GM21360 (cell line): ENCODE measurements around the gene CAMTA1.

Experiments used
- ATAC-seq: cut with Tn5 transposase; IDR thresholded peaks from one replicate; pipeline ENCODE4 v1.9.1; 2021; ENCODE audit warnings: mild to moderate bottlenecking, moderate library complexity; ENCODE audit not compliant: unreplicated experiment

CAMTA1 gene

GRCh38 chr1:7388488-7389185 is 603.4 kb downstream of the CAMTA1 start:
- no peak for ATAC-seq

- ATAC-seq, result no peak
Observed at GRCh38 chr1:7389201-7389905, 604.1 kb downstream of the CAMTA1 start.

- no peak for ATAC-seq
Observed at GRCh38 chr1:7389906-7390603, 604.8 kb downstream of the CAMTA1 start.

- ATAC-seq, result no peak
Observed at GRCh38 chr1:7390604-7391000, 605.3 kb downstream of the CAMTA1 start.

- ATAC-seq, result no peak
Observed at GRCh38 chr1:7393136-7393535, 607.9 kb downstream of the CAMTA1 start.

- no peak for ATAC-seq
Observed at GRCh38 chr1:7395251-7395650, 610.0 kb downstream of the CAMTA1 start.

- no peak for ATAC-seq
Observed at GRCh38 chr1:7398982-7399381, 613.7 kb downstream of the CAMTA1 start.

GRCh38 chr1:7399514-7400125 is 614.4 kb downstream of the CAMTA1 start:
- no peak for ATAC-seq

GRCh38 chr1:7400566-7400965 is 615.3 kb downstream of the CAMTA1 start:
- no peak for ATAC-seq

GRCh38 chr1:7401814-7402547 is 616.7 kb downstream of the CAMTA1 start:
- no peak for ATAC-seq

- ATAC-seq, result no peak
Observed at GRCh38 chr1:7402548-7402850, 617.2 kb downstream of the CAMTA1 start.

GRCh38 chr1:7403265-7404045 is 618.2 kb downstream of the CAMTA1 start:
- ATAC-seq, result no peak

GRCh38 chr1:7404046-7404742 is 618.9 kb downstream of the CAMTA1 start:
- no peak for ATAC-seq

GRCh38 chr1:7405844-7406500 is 620.7 kb downstream of the CAMTA1 start:
- no peak for ATAC-seq

GRCh38 chr1:7406641-7407543 is 621.6 kb downstream of the CAMTA1 start:
- ATAC-seq, result no peak

- no peak for ATAC-seq
Observed at GRCh38 chr1:7407544-7407895, 622.3 kb downstream of the CAMTA1 start.

GRCh38 chr1:7407980-7408770 is 622.9 kb downstream of the CAMTA1 start:
- ATAC-seq, result no peak
